ENCODE results near the gene TGFBR2.

TGFBR2 gene

GRCh38 chr3:30637310-30638219 lies 31.2 kb downstream of the TGFBR2 start:
- TF ChIP-seq CTCF (conservative IDR thresholded peaks at IDR 0.05; ENCODE audit: low read depth, low read length) = no peak
- no peak overlapping the region for H3K4me3 ChIP-seq (ENCODE audit: low read length)
- no peak for DNase-seq (ENCODE audit: low read depth)

- H3K4me3 ChIP-seq (ENCODE audit: low read length) = no peak overlapping the region
- DNase-seq (ENCODE audit: low read depth) = no peak
- TF ChIP-seq CTCF (conservative IDR thresholded peaks at IDR 0.05; ENCODE audit: low read depth, low read length) = no peak
Observed at GRCh38 chr3:30638685-30639412, 32.4 kb downstream of the TGFBR2 start.

GRCh38 chr3:30639937-30640336 lies 33.5 kb downstream of the TGFBR2 start:
- DNase-seq (ENCODE audit: low read depth) = no peak
- no peak overlapping the region for H3K4me3 ChIP-seq (ENCODE audit: low read length)
- no peak for TF ChIP-seq CTCF (conservative IDR thresholded peaks at IDR 0.05; ENCODE audit: low read depth, low read length)

GRCh38 chr3:30640851-30641250 lies 34.5 kb downstream of the TGFBR2 start:
- no peak for TF ChIP-seq CTCF (conservative IDR thresholded peaks at IDR 0.05; ENCODE audit: low read depth, low read length)
- no peak overlapping the region for H3K4me3 ChIP-seq (ENCODE audit: low read length)

GRCh38 chr3:30641416-30642251 lies 35.2 kb downstream of the TGFBR2 start:
- H3K4me3 ChIP-seq (ENCODE audit: low read length) = no peak overlapping the region
- DNase-seq (ENCODE audit: low read depth) = no peak
- no peak for TF ChIP-seq CTCF (conservative IDR thresholded peaks at IDR 0.05; ENCODE audit: low read depth, low read length)

More at GRCh38 chr3:30640851-30641250, 34.5 kb downstream of the TGFBR2 start:
- DNase-seq (ENCODE audit: low read depth) = no peak

- TF ChIP-seq CTCF (conservative IDR thresholded peaks at IDR 0.05; ENCODE audit: low read depth, low read length) = no peak
- DNase-seq (ENCODE audit: low read depth) = no peak
- no peak overlapping the region for H3K4me3 ChIP-seq (ENCODE audit: low read length)
Observed at GRCh38 chr3:30642849-30643361, 36.5 kb downstream of the TGFBR2 start.

Measured in retinal pigment epithelial cell (primary cell).